ENCODE measurements around the gene KDM4B.

DNA sequence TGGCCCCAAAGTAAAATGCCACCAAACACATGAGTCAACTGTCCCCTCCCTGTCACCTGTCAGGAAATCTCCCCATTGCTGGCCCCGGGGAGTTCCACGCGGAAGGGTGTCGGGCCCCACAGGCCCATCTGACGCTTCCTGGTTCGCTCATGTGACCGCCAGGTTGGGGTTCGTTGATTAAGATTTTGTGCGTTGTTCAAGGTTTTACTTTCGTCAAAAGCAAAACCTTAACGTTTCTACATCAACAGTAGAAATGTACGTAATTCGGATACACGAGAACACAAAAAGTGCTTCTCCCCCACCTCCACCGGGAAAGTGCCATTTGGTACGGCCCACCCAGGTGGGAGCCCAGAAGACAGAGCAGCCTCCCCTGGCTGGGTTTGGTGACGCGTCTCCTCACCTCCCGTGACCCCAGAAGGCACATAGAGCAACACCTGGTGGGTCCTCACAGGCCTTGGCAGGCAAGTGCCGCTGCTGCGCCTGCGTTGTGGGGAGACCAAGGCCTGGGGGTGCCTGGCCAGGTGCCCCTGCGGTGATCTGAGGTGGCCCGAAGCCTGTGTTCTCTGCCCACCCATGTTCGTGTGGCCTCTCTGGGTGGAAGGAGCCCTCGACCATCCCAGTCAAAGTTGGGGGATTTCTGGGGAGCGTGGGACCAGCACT is 161.6 kb downstream of the KDM4B start:
- TF ChIP-seq, protein P1, sequence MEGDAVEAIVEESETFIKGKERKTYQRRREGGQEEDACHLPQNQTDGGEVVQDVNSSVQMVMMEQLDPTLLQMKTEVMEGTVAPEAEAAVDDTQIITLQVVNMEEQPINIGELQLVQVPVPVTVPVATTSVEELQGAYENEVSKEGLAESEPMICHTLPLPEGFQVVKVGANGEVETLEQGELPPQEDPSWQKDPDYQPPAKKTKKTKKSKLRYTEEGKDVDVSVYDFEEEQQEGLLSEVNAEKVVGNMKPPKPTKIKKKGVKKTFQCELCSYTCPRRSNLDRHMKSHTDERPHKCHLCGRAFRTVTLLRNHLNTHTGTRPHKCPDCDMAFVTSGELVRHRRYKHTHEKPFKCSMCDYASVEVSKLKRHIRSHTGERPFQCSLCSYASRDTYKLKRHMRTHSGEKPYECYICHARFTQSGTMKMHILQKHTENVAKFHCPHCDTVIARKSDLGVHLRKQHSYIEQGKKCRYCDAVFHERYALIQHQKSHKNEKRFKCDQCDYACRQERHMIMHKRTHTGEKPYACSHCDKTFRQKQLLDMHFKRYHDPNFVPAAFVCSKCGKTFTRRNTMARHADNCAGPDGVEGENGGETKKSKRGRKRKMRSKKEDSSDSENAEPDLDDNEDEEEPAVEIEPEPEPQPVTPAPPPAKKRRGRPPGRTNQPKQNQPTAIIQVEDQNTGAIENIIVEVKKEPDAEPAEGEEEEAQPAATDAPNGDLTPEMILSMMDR (IDR thresholded peaks at IDR 0.05; ENCODE audit: low read depth, low read length, poor library complexity, severe bottlenecking) = no peak
- TF ChIP-seq EZH2phosphoT487 (IDR thresholded peaks at IDR 0.05; ENCODE audit: borderline replicate concordance, low read length) = no peak
